ENCODE results near the gene ADARB2. TPM values are rescaled to one million over a fixed set of nuclear protein-coding genes. Genes with fewer than 3 reads are reported as not detected.

Gene ADARB2
- total and polyA plus RNA-seq, 3 donors from 2014 or later = 8.5 to 13.0 (median 10.4) TPM

DNA sequence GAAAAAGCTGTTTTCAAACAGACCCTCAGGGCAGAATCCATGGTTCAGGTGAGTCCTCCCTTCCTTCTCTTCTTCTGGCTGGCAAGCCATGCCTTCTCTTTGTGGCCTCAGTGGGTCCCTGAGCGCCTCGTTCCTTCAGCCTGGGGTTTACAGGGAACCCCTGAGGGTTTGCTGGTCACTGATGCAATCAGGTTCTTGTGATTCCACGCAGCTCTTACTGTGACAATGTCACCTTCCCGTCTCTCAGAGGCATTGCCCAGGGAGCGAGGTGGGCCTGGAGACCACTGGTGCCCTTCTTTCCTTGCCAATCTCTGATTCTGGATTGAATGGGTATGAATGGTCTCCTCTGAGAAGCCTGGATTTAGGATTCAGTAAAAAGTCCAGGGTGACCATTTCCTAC, 132.2 kb downstream of the ADARB2 start:
- intact Hi-C loops (cut with DNase I; ENCODE audit: low total_unique reads) = no loop called here
- 84 to 91% methylated on average over 5 of the region's 5 CpGs for WGBS, 2 donors
- Histone ChIP-seq H3K27ac (no peak overlapping the region), H3K9me3 (no peaks in the 10 kb centered on the region), H3K36me3 (ENCODE audit: low read depth, missing control alignments) (no peaks in the 10 kb centered on the region), H3K27me3 (no peaks in the 10 kb centered on the region), H3K4me3 (no peak overlapping the region), H3K4me1 (no peaks in the 10 kb centered on the region)
- no peak for DNase-seq
- TF ChIP-seq, protein P1, sequence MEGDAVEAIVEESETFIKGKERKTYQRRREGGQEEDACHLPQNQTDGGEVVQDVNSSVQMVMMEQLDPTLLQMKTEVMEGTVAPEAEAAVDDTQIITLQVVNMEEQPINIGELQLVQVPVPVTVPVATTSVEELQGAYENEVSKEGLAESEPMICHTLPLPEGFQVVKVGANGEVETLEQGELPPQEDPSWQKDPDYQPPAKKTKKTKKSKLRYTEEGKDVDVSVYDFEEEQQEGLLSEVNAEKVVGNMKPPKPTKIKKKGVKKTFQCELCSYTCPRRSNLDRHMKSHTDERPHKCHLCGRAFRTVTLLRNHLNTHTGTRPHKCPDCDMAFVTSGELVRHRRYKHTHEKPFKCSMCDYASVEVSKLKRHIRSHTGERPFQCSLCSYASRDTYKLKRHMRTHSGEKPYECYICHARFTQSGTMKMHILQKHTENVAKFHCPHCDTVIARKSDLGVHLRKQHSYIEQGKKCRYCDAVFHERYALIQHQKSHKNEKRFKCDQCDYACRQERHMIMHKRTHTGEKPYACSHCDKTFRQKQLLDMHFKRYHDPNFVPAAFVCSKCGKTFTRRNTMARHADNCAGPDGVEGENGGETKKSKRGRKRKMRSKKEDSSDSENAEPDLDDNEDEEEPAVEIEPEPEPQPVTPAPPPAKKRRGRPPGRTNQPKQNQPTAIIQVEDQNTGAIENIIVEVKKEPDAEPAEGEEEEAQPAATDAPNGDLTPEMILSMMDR (IDR thresholded peaks at IDR 0.05) = no peak
- TF ChIP-seq POLR2A (IDR thresholded peaks at IDR 0.05) = no peak

DNA sequence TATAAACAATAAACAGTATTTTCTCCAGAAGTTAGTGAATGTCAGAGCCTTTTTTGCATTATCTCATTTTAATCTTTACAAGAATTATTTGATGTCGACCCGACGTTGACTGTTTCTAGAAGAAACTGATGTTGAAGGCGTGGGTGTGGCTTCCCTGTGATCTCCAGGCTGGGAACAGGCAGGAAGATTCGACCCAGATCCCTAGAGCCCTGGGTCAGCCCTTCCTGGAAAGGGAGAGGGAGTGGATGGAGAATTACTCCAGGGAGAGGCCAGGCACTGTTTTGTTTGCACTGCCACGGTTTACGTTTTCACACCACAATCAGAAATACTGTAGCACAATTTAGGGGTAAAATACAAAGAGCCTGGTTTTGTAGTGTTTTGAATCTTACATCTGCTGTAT, 133.1 kb downstream of the ADARB2 start:
- H3K36me3 ChIP-seq (ENCODE audit: low read depth, missing control alignments) = no peaks in the 10 kb centered on the region
- TF ChIP-seq POLR2A (IDR thresholded peaks at IDR 0.05) = no peak
- TF ChIP-seq, protein P1 (IDR thresholded peaks at IDR 0.05) = no peak
- no peaks in the 10 kb centered on the region for H3K4me1 ChIP-seq
- H3K27ac ChIP-seq = no peak overlapping the region
- H3K4me3 ChIP-seq = no peak overlapping the region
- H3K9me3 ChIP-seq = no peaks in the 10 kb centered on the region
- WGBS, 2 donors = 51 to 52% methylated on average over 7 of the region's 7 CpGs
- H3K27me3 ChIP-seq = no peaks in the 10 kb centered on the region
- intact Hi-C loops (cut with DNase I; ENCODE audit: low total_unique reads) = no loop called here
- DNase-seq = no peak

DNA sequence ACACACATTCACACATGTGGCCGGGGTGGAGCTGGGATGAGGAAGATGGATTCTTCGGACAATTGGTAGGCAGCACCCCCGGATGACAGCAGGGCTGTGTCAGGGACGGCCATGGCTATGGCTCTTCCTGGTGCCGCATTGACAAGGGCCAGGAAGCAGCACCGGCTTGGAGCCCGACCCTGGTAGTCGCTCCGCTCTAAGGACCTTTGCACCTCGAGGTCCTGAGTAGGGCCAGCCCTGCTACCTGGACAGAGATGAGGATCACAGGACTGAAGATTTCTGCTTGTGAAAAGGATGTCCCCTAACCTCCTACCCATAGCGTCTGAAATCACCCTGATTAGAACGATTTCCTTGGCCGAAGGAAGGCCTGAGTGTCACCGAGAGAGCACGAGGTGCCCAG, 134.1 kb downstream of the ADARB2 start:
- no peak overlapping the region for H3K4me3 ChIP-seq
- TF ChIP-seq, protein P1 (IDR thresholded peaks at IDR 0.05) = no peak
- TF ChIP-seq POLR2A (IDR thresholded peaks at IDR 0.05) = no peak
- DNase-seq = no peak
- 78 to 82% methylated on average over 15 of the region's 15 CpGs for WGBS, 2 donors
- no peaks in the 10 kb centered on the region for H3K9me3 ChIP-seq
- no peak overlapping the region for H3K27ac ChIP-seq
- no peaks in the 10 kb centered on the region for H3K27me3 ChIP-seq
- no peaks in the 10 kb centered on the region for H3K4me1 ChIP-seq
- intact Hi-C loops (cut with DNase I; ENCODE audit: low total_unique reads) = no loop called here
- no peaks in the 10 kb centered on the region for H3K36me3 ChIP-seq (ENCODE audit: low read depth, missing control alignments)

DNA sequence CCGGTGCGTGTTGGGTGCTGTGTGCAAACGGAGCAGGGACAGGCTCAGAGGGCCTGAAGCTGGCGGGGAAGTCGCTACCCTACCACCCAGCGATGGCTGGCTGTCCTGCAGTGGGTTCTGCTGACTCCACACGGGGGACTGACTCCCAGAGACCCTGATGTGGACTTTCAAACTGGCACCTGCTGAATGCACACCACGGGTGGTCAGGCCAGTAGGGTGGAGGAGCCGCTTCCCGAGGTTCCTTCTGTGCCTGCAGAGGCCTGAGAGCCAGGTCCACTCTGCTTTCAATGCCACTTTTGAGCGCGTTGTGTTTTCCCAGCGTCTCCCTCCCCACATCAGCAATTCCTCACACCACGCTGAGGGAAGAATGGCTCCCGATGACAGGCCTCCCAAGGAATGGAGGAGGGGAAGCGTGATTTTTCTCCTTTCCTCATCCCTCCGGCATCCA, 135.3 kb downstream of the ADARB2 start:
- 66 to 72% methylated on average over 16 to 17 of the region's 17 CpGs for WGBS, 2 donors
- H3K9me3 ChIP-seq = no peaks in the 10 kb centered on the region
- no peaks in the 10 kb centered on the region for H3K4me1 ChIP-seq
- no peaks in the 10 kb centered on the region for H3K27me3 ChIP-seq
- H3K36me3 ChIP-seq (ENCODE audit: low read depth, missing control alignments) = no peaks in the 10 kb centered on the region
- no peak overlapping the region for H3K27ac ChIP-seq
- H3K4me3 ChIP-seq = no peak overlapping the region
- TF ChIP-seq, protein P1 (IDR thresholded peaks at IDR 0.05) = no peak
- TF ChIP-seq POLR2A (IDR thresholded peaks at IDR 0.05) = no peak
- DNase-seq = no peak
- intact Hi-C loops (cut with DNase I; ENCODE audit: low total_unique reads) = no loop called here

DNA sequence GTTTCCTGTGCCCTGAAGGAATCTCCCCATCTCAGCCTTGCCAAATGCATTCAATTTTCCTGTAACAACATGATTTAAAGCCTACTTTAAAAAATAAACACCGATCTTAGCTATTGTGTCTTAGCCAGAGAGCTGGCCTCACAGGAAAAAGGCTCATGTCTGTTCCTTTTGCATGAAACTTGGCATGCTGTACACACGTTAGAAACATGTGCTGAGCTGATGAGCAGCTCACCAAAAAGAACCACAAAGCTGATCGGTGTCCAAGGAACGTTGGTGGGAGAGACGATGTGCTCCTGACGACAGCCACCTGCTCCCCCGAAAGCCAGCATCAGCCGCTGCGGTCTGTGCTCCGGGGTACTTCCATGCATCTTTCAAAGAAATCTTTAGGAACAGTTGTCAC, 135.9 kb downstream of the ADARB2 start:
- intact Hi-C loops (cut with DNase I; ENCODE audit: low total_unique reads) = no loop called here
- TF ChIP-seq, protein P1 (IDR thresholded peaks at IDR 0.05) = no peak
- TF ChIP-seq POLR2A (IDR thresholded peaks at IDR 0.05) = no peak
- H3K4me1 ChIP-seq = no peaks in the 10 kb centered on the region
- no peak overlapping the region for H3K27ac ChIP-seq
- H3K4me3 ChIP-seq = no peak overlapping the region
- H3K9me3 ChIP-seq = no peaks in the 10 kb centered on the region
- H3K36me3 ChIP-seq (ENCODE audit: low read depth, missing control alignments) = no peaks in the 10 kb centered on the region
- H3K27me3 ChIP-seq = no peaks in the 10 kb centered on the region
- WGBS, 2 donors = 62 to 63% methylated on average over 10 of the region's 10 CpGs
- DNase-seq = no peak

All from testis (tissue), 3 donors.